SW480 (cell line): ENCODE measurements around the gene DNAJC25.

ENCODE experiments used
- DNase-seq: peaks from one replicate; pipeline ENCODE4 v3.0.0-alpha.2; 2016; ENCODE audit warnings: low spot score

DNAJC25 gene

GRCh38 chr9:111627260-111627963 is 3.7 kb upstream of the DNAJC25 start:
- peak; percentile 48 for DNase-seq

GRCh38 chr9:111628411-111628810 is 2.7 kb upstream of the DNAJC25 start:
- DNase-seq: no peak

GRCh38 chr9:111630182-111630963 is 761 bp upstream of the DNAJC25 start:
- DNase-seq: no peak

- DNase-seq: no peak
These were observed 245 bp upstream of the DNAJC25 start for GRCh38 chr9:111630964-111631213.

GRCh38 chr9:111632060-111632459 is 926 bp downstream of the DNAJC25 start:
- DNase-seq: no peak

GRCh38 chr9:111632695-111633388 is 1.7 kb downstream of the DNAJC25 start:
- DNase-seq: no peak

GRCh38 chr9:111633389-111633736 is 2.2 kb downstream of the DNAJC25 start:
- no peak for DNase-seq

GRCh38 chr9:111634860-111635259 is 3.7 kb downstream of the DNAJC25 start:
- no peak for DNase-seq

- no peak for DNase-seq
These were observed 6.4 kb downstream of the DNAJC25 start for GRCh38 chr9:111637421-111637950.

- no peak for DNase-seq
These were observed 13.2 kb downstream of the DNAJC25 start for GRCh38 chr9:111644195-111644772.

GRCh38 chr9:111645806-111646205 is 14.7 kb downstream of the DNAJC25 start:
- no peak for DNase-seq

- no peak for DNase-seq
These were observed 15.3 kb downstream of the DNAJC25 start for GRCh38 chr9:111646417-111646816.

GRCh38 chr9:111648066-111648465 is 16.9 kb downstream of the DNAJC25 start:
- DNase-seq: no peak

- DNase-seq: no peak
These were observed 17.9 kb downstream of the DNAJC25 start for GRCh38 chr9:111649016-111649415.

- no peak for DNase-seq
These were observed 25.9 kb downstream of the DNAJC25 start for GRCh38 chr9:111657051-111657450.

- no peak for DNase-seq
These were observed 27.8 kb downstream of the DNAJC25 start for GRCh38 chr9:111658943-111659342.

- DNase-seq: no peak
These were observed 28.6 kb downstream of the DNAJC25 start for GRCh38 chr9:111659691-111660090.

- DNase-seq: peak; percentile 39
These were observed 30.1 kb downstream of the DNAJC25 start, which contains the start of gene GNG10 for GRCh38 chr9:111661150-111661801. GNG10 (plus strand) TSS chr9:111661605; CDS start chr9:111661635, 30 bp downstream.

GRCh38 chr9:111661802-111662521 is 30.8 kb downstream of the DNAJC25 start:
- peak; percentile 32 for DNase-seq

GRCh38 chr9:111662576-111663300 is 31.6 kb downstream of the DNAJC25 start:
- no peak for DNase-seq
